Measurements from ENCODE around the gene MPRIP.

The MPRIP gene

GRCh38 chr17:17161121-17161520 lies 118.9 kb downstream of the MPRIP start:
- no peak for DNase-seq
- in situ Hi-C loops (cut with HindIII; ENCODE audit: low pct_ligation_motif_present, low pct_unique_long_range_greater_than_20kb, low sequenced_read_pairs): no loop called here

DNA sequence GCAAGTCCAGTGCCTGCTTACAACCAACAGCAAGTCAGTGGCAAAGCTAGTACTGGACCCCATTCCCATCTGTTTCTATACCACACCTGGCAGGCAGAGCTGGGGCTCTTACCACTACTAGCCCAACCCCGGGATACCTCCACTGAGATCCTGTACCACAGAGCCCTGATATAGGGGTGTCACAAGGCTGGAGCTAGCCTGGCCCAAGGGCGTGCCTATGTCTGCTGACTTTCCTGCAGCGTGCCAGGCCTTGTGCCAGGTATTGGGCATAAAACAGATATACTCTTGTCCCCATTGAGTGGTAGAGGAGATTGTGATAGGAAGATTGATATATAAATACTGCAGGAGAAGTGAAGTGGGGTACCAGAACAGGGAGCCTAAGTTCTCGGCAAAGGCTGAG lies 119.5 kb downstream of the MPRIP start:
- in situ Hi-C loops (cut with HindIII; ENCODE audit: low pct_ligation_motif_present, low pct_unique_long_range_greater_than_20kb, low sequenced_read_pairs): no loop called here
- DNase-seq: no peak

GRCh38 chr17:17164156-17164555 lies 121.9 kb downstream of the MPRIP start:
- in situ Hi-C loops (cut with HindIII; ENCODE audit: low pct_ligation_motif_present, low pct_unique_long_range_greater_than_20kb, low sequenced_read_pairs): no loop called here
- DNase-seq: no peak

DNA sequence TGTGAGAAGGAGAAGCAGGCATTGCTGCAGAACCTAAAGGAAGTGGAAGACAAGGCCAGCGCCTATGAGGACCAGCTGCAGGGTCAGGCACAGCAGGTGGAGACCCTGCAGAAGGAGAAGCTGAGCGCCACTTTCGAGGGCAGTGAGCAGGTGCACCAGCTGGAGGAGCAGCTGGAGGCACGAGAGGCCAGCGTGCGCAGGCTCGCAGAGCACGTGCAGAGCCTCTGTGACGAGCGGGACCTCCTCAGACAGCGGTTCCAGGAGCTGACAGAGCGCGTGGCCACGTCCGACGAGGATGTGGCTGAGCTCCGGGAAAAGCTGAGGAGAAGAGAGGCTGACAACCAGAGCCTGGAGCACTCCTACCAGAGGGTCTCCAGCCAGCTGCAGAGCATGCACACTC lies 122.4 kb downstream of the MPRIP start:
- DNase-seq: no peak
- in situ Hi-C loops (cut with HindIII; ENCODE audit: low pct_ligation_motif_present, low pct_unique_long_range_greater_than_20kb, low sequenced_read_pairs): no loop called here

DNA sequence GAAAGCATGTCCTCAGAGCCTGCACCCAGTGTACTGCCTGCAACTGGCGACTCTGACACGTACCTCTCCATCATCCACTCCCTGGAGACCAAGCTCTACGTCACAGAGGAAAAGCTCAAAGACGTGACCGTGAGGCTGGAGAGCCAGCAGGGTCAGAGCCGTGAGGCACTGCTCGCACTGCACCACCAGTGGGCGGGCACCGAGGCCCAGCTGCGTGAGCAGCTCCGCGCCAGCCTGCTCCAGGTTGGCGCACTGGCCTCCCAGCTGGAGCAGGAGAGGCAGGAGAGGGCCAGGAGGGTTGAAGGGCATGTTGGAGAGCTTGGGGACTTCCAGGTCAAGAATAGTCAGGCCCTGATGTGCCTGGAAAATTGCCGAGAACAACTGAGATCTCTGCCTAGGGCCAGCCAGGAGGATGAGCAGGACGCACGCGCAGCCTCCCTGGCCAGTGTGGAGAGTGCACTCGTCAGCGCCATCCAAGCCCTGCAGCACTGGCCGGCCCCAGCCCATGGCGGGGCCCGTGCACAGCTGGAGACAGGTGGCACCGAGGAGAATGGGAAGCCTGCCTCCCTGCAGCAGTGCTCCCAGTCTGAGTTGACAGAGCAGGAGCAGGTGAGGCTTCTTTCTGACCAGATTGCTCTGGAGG lies 123.5 kb downstream of the MPRIP start:
- no peak for DNase-seq
- in situ Hi-C loops (cut with HindIII; ENCODE audit: low pct_ligation_motif_present, low pct_unique_long_range_greater_than_20kb, low sequenced_read_pairs): no loop called here

DNA sequence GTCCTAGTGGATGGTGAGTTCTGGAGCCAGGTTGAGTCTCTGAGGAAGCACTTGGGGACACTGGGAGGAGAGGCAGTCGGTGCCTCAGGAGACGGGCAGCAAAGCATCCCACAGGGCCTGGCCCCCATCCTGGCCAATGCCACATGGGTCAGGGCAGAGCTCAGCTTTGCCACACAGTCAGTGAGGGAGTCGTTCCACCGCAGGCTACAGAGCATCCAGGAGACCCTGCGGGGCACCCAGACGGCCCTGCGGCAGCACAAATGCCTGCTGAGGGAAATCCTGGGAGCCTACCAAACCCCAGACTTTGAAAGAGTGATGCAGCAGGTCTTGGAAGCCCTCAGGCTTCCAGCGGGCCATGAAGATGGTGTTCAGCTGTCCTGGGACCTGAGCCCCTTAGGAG lies 124.2 kb downstream of the MPRIP start:
- in situ Hi-C loops (cut with HindIII; ENCODE audit: low pct_ligation_motif_present, low pct_unique_long_range_greater_than_20kb, low sequenced_read_pairs): no loop called here
- DNase-seq: no peak

GRCh38 chr17:17167356-17167755 lies 125.1 kb downstream of the MPRIP start:
- in situ Hi-C loops (cut with HindIII; ENCODE audit: low pct_ligation_motif_present, low pct_unique_long_range_greater_than_20kb, low sequenced_read_pairs): no loop called here
- DNase-seq: no peak

DNA sequence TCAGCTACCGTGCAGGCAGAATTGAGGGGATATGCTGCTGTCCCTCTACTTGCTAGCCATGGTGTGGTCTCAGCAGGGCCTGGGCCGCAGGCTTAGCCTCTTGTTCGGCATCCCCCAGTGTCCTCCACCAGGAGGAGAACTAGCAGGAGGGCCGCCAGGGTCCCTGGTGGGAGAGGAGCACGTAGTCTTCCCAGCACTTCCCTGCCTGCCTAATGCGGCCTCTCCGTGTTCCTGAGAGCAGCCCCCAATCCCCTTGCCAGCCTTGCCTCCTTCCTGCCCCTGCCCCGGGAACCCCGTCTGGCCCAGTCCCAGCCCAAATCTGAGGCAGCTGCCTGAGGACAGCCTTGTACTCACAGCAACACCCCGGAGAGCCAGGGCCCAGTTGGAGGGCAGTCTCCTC lies 125.7 kb downstream of the MPRIP start:
- no peak for DNase-seq
- in situ Hi-C loops (cut with HindIII; ENCODE audit: low pct_ligation_motif_present, low pct_unique_long_range_greater_than_20kb, low sequenced_read_pairs): no loop called here

- no peak for DNase-seq
- in situ Hi-C loops (cut with HindIII; ENCODE audit: low pct_ligation_motif_present, low pct_unique_long_range_greater_than_20kb, low sequenced_read_pairs): no loop called here
These were observed 126.1 kb downstream of the MPRIP start for GRCh38 chr17:17168401-17168800.

GRCh38 chr17:17169396-17169795 lies 127.1 kb downstream of the MPRIP start:
- DNase-seq: no peak
- in situ Hi-C loops (cut with HindIII; ENCODE audit: low pct_ligation_motif_present, low pct_unique_long_range_greater_than_20kb, low sequenced_read_pairs): no loop called here

GRCh38 chr17:17170346-17170985 lies 128.2 kb downstream of the MPRIP start:
- no peak for DNase-seq
- in situ Hi-C loops (cut with HindIII; ENCODE audit: low pct_ligation_motif_present, low pct_unique_long_range_greater_than_20kb, low sequenced_read_pairs): no loop called here

DNA sequence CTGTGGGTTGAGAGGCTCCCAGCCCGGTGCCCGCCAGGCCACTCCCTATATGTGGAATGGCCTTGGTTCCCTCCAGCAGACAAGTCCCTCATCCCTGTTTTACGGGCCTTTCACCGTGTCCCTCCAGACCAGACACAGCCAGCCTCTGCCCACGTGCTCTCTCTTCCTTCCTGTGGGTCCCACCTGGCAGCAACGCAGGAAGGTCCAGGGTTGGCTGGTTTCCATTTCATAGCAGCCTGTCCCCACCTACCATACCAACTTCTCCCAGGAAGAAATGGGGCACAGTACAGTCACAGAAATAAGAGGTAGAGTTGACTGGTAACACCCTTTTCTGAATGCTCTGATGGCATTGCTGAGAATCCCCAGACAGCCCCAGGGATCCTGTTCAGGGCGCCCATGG lies 128.9 kb downstream of the MPRIP start:
- in situ Hi-C loops (cut with HindIII; ENCODE audit: low pct_ligation_motif_present, low pct_unique_long_range_greater_than_20kb, low sequenced_read_pairs): no loop called here
- no peak for DNase-seq

GRCh38 chr17:17172001-17172939 lies 130.0 kb downstream of the MPRIP start:
- in situ Hi-C loops (cut with HindIII; ENCODE audit: low pct_ligation_motif_present, low pct_unique_long_range_greater_than_20kb, low sequenced_read_pairs): no loop called here
- DNase-seq: no peak

GRCh38 chr17:17172990-17173389 lies 130.7 kb downstream of the MPRIP start:
- DNase-seq: no peak
- in situ Hi-C loops (cut with HindIII; ENCODE audit: low pct_ligation_motif_present, low pct_unique_long_range_greater_than_20kb, low sequenced_read_pairs): no loop called here

DNA sequence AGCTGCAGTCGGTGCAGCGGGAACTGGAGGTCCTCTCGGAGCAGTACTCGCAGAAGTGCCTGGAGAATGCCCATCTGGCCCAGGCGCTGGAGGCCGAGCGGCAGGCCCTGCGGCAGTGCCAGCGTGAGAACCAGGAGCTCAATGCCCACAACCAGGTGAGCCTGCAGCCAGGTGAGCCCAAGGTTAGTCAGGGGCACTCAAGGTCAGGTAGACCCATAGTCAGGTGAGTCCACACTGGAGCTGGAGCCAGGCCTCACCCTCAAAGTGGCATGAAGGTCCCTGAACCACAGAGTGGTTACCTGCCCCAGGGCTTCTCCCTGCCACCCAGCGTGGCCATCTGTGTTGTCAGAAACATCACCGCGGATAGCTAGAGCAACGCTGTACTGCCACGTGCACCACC lies 131.7 kb downstream of the MPRIP start:
- in situ Hi-C loops (cut with HindIII; ENCODE audit: low pct_ligation_motif_present, low pct_unique_long_range_greater_than_20kb, low sequenced_read_pairs): no loop called here
- DNase-seq: no peak

DNA sequence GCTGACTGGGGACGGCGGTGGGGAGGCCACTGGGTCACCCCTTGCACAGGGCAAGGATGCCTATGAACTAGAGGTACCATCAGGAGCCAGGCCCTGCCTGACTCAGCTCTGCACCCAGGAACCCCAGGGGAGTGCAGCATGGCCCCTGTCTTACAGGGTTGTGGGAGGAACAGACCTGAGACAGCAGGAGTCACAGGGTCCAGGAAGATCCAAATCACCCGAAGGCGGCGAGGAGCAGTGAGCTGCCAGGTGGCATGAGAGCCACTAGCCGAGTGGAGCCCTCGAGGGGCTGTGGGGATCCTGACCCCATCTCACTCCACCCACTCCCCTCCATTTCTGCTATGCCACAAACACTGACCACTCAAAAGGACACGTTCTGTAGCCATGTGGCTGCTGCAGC lies 133.1 kb downstream of the MPRIP start:
- no peak for DNase-seq
- in situ Hi-C loops (cut with HindIII; ENCODE audit: low pct_ligation_motif_present, low pct_unique_long_range_greater_than_20kb, low sequenced_read_pairs): no loop called here

DNA sequence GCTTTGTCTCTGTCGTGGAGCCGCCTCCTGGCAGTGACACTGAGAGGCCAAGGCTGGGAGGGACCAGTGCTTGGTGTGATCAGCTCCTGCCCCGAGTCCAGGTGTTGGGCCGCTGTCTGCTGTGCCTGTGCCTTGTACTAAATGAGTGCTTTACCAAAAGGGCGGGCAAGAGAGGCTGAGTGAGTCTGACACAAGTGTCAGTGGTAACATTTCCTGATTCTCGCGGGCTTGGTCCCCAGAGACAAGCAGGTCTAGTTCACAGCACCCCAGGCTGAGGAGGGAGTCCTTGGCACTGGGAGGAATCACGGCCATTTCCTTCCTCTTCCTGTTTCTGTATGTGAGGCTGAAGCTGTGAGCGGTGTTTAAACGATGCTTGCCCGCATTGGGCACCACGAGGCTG lies 133.7 kb downstream of the MPRIP start:
- in situ Hi-C loops (cut with HindIII; ENCODE audit: low pct_ligation_motif_present, low pct_unique_long_range_greater_than_20kb, low sequenced_read_pairs): no loop called here
- DNase-seq: no peak

- in situ Hi-C loops (cut with HindIII; ENCODE audit: low pct_ligation_motif_present, low pct_unique_long_range_greater_than_20kb, low sequenced_read_pairs): no loop called here
- DNase-seq: no peak
These were observed 134.1 kb downstream of the MPRIP start for GRCh38 chr17:17176341-17176740.

GRCh38 chr17:17177176-17177575 lies 134.9 kb downstream of the MPRIP start:
- DNase-seq: no peak
- in situ Hi-C loops (cut with HindIII; ENCODE audit: low pct_ligation_motif_present, low pct_unique_long_range_greater_than_20kb, low sequenced_read_pairs): no loop called here

Data from ACHN (cell line).